Right ventricle myocardium inferior (tissue), 1 donor: Measurements from ENCODE around the gene NPLOC4. TPM values are rescaled to one million over a fixed set of nuclear protein-coding genes. Genes with fewer than 3 reads are reported as not detected.
"Not testable (repeated sequence)": the region's sequence is repeated elsewhere in the genome, so short reads cannot be mapped to it uniquely, and the experiment has no call there.

Experiments
- ATAC-seq: fragments of 200-7000 bp; cut with Tn5 transposase; one replicate; pipeline ENCODE4 v1.9.1; 2020; ENCODE audit warnings: mild to moderate bottlenecking, moderate library complexity
- DNase-seq: peaks from one replicate; pipeline ENCODE4 v3.0.0; 2021; ENCODE audit errors: missing footprints
- intact Hi-C: fragments of 100-400 bp; cut with DNase I; formaldehyde crosslinking; loops from one replicate; pipeline ENCODE4 v1.11.0; 2022
- total RNA-seq: library from RNA; stranded (reverse); fragmentation: NEBNext Ultra II Directional; extraction: Animal tissue kit (Norgen Biotek cat#: 25700); gene quantifications from one replicate; pipeline ENCODE4 v1.2.1, GENCODE V29; 2021
- donor health status: DM: no; HTN: yes; CAD: no; lungs with severe emphysema.

Gene NPLOC4
- total RNA-seq, 1 donor from 2014 or later: 82.0 TPM

DNA sequence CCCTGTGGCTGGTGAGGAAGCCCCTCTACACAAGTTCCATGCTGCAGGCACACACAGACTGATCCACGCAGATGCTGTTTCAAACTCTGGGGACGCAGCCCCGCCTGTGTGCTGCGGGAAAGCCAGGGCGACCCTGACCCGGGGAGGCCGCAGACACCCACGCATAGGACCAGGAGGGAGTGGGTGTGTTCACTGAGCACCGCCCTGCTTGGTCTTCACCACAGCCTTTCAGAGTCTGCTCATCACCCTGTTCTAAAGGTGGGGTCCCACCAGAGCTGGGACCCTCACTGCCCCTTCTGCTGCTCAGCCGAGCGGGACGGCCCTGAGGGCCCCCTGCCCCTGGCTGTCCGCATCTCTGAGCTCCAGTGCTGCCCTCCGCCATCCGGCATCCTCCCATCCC lies 7.6 kb upstream of the NPLOC4 start:
- ATAC-seq (no peak), DNase-seq (no peak)
- intact Hi-C loops: no loop called here

DNA sequence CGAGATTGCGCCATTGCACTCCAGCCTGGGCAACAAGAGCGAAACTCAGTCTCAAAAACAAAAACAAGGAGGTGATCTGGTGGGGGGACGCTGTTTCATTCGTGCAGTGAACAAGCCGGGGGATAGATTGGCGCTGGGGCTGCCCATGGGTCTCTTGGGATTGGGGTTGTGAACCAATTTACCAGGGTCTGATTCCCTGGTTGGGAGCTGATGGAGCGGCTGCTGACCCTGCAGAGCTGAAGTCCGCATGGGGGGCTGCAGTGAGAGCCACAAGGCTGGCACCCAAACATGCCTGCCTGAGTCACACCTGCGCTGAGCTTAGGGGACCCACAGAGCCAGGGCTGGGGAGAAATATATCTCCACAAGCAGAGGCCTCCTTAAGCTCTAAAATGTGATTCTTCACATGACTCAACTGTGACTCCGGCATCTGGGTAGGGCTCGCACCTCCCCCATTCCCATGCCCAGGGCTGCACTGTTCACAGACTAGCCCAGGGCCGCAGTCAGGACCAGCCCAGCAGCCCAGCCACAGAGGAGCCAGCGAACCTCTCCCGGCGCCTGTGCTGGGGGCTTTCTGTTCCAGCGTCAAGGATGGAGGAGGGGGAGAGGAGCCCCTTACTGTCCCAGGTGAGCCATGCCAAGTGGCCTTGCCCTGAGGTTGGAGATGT lies 5.0 kb upstream of the NPLOC4 start:
- DNase-seq: no peak
- ATAC-seq: no peak
- intact Hi-C loops: no loop called here

DNA sequence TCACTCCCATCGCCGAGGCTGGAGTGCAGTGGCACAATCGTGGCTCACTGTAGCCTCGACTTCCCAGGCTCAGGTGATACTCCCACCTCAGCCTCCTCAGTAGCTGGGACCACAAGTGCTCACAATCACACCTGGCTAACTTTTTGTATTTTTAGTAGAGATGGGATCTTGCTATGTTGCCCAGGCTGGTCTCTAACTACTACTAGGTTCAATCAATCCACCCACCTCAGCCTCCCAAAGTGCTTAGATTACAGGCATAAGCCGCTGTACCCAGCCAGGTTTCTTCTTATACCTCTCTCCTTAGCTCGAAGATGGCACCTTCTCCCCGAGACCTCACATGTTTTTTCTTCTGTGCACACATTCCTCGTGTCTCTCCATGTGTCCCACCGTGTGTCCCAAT lies 3.1 kb upstream of the NPLOC4 start:
- DNase-seq: no peak
- ATAC-seq: no peak
- intact Hi-C loops: no loop called here

DNA sequence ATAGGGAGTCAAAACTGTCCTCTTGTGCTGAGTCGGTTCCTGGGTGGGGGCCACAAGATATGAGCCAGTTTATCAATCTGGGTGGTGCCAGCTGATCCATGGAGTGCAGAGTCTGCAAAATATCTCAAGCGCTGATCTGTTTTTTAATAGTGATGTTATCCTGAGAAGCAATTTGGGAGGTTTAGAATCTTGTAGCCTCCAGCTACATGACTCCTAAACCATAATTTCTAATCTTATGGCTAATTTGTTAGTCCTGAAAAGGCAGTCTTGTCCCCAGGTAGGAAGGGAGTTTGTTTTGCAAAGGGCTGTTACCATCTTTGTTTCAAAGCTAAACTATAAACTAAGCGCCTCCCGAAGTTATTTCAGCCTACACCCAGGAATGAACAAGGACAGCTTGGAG lies 1.8 kb upstream of the NPLOC4 start:
- DNase-seq (no peak), ATAC-seq (no peak)
- intact Hi-C loops: loop anchor here (5.0 kb wide), 1 partner anchor 44 kb away; the partner anchor contains the start of genes ARL16 and HGS

DNA sequence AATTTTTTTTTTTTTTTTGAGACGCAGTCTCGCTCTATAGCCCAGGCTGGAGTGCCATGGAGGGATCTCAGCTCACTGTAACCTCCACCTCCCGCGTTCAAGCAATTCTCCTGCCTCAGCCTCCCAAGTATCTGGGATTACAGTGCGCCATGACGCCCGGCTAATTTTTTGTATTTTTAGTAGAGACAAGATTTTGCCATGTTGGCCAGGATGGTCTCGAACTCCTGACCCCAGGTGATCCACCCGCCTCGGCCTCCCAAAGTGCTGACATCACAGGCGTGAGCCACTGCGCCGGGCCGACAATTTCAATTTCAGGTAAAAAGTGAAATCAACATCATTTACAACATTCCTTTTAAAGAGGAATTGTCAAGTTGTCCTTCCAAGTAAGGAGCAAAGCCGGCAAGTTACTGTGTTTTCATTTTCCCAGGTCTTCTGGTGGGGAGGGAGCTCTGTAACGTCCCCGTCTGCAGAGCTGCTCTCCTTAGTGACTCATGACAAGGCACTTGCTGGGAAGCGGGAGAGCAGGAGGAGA lies 873 bp downstream of the NPLOC4 start:
- DNase-seq (no peak), ATAC-seq (no peak)
- intact Hi-C loops: loop anchor here (5.0 kb wide), 1 partner anchor 46 kb away; the partner anchor contains the start of genes ARL16 and HGS

DNA sequence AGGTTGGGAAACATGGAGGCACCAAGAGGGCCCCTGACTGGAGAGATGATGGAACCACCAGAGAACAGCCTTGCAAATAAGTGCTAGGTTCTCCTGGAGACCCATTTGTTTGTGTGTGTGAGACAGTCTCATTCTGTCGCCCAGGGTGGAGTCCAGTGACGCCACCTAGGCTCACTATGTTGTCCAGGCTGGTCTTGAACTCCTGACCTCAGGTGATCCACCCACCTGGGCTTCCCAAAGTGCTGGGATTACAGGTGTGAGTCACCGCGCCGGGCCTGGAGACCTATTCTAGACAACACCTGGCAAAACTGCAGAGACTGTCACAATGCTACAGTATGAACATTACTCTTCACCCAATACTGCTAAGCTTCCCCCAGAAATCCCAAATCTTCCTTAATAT lies 1.5 kb downstream of the NPLOC4 start:
- no peak for ATAC-seq

DNA sequence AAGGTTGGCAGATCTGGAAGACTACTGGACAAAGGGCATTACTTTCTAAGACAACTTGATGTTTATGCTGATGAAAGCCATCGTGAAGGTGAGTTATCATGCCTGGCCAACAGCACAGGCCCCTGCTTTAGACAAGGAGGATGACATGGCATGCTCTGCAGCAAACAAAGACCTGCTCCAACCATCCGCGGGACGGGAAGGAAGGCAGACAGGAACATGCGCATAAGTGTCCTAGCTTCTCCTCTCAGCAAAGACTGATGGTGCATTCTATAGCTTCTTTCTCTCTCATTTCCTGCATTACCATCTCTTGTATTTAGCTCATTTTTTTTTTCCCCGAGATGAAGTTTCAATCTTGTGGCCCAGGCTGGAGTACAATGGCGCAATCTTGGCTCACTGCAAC lies 5.4 kb downstream of the NPLOC4 start:
- DNase-seq: no peak
- intact Hi-C loops: no loop called here
- no peak for ATAC-seq

More for the DNA sequence above, 1.5 kb downstream of the NPLOC4 start:
- DNase-seq: no peak
- intact Hi-C loops: loop anchor here (5.0 kb wide), 1 partner anchor 47 kb away; the partner anchor contains the start of genes ARL16 and HGS

DNA sequence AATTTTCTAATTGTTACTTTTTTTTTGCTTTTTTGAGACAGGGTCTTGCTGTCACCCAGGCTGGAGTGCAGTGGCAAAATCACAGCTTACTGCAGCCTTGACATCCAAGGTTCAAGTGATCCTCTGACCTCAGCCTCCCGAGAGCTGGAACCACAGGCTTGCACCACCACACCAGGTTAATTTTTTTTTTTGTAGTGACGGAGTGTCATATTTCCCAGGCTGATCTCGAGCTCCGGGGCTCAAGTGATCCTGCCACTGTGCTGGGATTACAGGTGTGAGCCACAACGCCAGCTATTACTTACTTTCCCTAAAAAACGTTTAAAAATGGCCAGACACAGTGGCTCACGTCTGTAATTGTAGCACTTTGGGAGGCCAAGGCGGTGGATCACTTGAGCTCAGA lies 6.6 kb downstream of the NPLOC4 start:
- intact Hi-C loops: no loop called here
- ATAC-seq (no peak), DNase-seq (no peak)

DNA sequence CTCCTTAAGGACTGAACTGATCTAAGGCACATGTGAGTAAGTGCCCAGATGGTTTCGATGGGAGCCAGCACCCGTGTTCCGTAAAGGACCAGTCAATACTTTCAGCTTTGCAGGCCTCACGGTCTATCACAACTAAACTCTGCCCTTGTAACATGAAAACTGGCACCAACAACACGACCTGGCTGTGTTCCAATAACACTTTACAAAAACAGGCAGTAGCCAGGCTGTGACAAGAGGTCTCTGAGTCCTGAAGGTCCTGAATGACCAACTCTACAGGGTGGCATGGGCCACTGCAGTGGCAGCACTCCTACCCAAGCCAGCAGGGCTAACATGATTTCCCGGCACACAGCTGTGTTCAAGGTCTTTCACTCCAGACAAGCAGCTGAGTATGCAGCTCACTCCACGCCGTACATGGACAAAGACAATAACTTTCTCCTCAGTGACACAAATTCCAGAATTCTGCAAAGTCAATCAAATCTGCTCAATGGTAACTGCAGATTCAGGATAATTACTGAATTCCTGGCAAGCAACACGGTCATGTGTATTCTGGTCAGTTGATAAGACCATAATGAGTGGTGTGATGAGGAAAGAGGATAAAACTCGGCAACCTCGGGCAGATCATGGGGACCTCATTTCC lies 15.3 kb downstream of the NPLOC4 start:
- DNase-seq: no peak
- intact Hi-C loops: no loop called here
- peak; percentile 65 for ATAC-seq

DNA sequence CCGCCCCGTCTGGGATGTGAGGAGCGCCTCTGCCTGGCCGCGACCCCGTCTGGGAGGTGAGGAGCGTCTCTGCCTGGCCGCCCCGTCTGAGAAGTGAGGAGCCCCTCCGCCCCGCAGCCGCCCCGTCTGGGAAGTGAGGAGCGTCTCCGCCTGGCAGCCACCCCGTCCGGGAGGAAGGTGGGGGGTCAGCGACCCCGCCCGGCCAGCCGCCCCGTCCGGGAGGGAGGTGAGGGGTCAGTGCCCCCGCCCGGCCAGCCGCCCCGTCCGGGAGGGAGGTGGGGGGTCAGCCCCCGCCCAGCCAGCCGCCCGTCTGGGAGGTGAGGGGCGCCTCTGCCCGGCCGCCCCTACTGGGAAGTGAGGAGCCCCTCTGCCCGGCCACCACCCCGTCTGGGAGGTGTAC lies 18.6 kb downstream of the NPLOC4 start:
- intact Hi-C loops, ATAC-seq, DNase-seq: not testable (repeated sequence)

DNA sequence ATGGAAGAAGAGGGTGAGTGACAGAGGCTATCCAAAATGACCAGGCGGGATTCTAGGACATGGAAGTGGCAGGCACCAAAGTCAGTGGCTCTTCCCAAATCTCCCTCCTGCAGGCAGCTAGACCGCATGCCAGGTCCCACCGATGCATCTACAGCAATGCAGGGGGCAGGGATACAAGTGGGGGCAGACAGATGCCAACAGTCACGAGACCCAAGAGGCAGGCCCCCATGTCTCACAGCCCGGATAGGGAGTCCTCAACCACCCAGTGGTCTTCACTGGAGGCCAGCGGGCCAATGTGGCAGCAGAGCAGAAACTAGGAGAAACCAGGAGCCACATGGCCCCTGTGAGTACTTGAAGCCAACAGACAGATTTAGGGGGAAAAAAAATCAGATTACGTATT lies 20.0 kb downstream of the NPLOC4 start:
- intact Hi-C loops: no loop called here
- ATAC-seq: no peak
- no peak for DNase-seq

DNA sequence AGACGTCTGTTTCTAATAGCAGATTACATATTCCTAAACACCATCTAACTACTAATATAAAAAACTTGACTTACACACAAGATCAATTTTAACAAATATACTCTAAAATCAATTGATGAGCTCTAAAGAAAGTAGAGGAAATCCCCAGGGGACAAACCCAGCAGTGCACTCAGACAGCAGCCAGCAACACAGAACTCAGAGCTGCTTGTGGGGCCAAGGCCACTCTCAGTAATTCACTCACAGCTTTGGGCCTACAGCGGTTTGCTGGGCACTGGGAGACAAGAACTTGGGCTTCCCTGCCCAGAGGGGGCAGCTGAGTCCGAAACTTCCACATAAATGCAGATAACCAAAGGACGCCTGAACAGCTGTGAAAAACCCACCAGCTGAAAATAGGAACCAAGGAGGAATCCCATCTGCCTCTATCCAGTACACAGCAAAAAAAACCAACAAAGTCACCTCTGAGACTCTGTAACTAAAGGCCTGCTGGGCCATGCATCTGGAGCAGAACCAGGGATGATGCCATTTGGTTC lies 21.4 kb downstream of the NPLOC4 start:
- intact Hi-C loops: no loop called here
- DNase-seq (no peak), ATAC-seq (no peak)

DNA sequence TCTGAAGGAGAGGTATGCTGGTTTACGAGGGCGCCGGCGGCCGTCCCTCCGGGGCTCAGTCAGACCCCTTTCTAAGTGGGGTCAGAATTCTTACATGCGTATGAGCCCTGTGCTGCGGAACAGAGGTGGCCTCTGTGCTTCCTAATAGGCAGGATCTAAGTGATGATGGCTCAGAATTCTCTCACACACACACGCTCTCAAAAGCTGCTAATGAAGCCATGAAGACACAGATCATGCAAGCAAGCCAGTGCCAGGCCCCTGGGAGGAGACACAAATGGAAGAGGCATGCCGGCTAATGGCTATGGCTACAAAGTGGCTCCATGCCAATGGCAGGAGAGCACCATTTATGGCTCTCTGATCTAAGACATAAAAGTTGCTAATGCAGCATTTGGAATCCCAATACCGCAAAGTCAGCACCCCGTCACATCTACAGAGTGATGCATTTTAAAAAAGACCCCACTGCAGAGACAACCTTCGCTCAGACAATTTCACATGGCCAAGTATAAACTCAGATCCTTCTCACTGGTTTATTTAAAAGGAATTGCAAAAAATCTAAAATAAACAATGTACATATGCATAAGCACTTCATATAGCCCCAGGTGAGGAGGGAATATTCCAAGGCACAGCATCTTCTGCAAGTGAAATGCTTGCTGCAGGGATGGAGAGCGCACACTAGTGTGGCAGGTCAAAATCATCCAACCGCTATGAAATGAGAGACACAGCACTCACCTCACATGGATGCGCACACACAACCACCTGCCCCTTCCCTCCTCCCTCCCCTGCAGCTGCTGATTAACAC lies 24.5 kb downstream of the NPLOC4 start:
- ATAC-seq: peak; percentile 27
- intact Hi-C loops: no loop called here

DNA sequence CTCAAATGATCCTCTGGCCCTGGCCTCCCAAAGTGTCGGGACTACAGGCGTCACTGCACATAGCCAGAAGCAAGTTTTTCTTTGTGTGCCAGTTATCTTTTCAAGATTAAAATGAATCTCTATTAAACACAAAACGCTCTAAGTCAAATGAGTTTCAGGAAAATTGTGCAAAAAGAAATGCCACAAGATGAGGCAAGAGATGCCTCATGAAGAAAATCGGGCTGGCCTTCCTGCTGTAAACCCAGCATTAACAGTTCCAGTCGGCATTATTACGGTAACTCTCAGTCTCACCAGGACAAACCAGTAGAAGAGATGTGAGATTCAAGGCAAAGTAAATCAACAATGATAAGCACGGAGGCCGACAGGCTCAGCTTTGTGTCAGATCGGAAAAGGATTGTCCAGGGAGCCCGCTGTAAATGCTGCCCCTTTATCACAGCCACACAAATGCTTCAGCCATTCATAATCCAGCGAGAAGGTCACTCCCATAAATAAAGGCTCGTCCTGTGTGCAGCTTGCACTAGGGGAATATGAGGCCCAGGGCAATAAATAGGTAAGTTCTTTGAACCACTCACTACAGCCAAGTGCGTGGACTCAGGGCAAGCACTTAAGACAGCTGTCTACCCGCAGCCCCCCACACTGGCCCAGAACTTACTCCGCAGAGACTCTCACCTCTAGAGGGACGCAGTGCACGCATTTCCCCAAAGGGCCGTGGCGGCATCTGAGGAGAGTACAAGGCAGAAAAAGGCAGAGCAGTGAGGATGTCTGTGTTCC lies 27.2 kb downstream of the NPLOC4 start:
- intact Hi-C loops: no loop called here
- DNase-seq (no peak), ATAC-seq (no peak)

More for the DNA sequence above, 24.5 kb downstream of the NPLOC4 start:
- peak; percentile 63 for DNase-seq

DNA sequence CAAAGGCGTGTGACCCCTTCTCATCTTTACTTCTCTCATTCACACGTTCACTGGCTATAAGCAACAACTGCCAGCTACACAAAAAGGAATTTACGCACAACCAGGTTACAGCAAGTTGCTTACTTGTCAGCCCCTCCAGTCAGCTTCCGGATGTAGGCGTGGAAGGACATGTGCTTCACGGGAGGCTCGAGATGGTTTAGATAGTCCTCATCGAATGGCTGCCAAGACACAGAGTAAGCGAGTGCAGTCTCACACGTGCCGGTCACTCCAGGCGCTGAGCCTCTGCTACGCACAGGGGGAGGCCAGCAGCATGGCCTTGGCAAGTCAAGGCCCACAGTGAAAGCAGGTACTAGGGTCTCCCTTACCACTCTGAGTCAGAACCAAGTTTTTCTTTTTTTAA lies 28.3 kb downstream of the NPLOC4 start:
- ATAC-seq: no peak
- intact Hi-C loops: no loop called here

DNA sequence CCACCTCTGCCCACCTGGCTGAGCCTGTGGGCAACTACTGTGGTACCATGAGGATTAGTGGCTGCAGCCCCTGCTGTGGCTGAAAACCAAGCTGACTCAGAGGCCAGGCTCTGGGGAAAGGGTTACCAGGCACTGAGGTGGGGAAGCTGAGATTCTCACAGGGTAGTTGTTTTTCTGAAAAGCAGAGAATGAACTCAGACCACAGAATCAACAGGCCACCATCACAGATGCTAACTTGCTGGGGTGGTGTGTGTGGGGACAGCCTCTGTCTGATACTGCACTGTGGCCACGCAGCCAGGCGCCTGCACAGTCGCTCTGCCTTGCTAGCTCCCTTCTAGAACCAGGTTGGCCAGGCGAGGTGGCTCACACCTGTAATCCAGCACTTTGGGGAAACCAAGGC lies 28.8 kb downstream of the NPLOC4 start:
- ATAC-seq: no peak
- no peak for DNase-seq
- intact Hi-C loops: no loop called here

More for the DNA sequence above, 28.3 kb downstream of the NPLOC4 start:
- DNase-seq: no peak

DNA sequence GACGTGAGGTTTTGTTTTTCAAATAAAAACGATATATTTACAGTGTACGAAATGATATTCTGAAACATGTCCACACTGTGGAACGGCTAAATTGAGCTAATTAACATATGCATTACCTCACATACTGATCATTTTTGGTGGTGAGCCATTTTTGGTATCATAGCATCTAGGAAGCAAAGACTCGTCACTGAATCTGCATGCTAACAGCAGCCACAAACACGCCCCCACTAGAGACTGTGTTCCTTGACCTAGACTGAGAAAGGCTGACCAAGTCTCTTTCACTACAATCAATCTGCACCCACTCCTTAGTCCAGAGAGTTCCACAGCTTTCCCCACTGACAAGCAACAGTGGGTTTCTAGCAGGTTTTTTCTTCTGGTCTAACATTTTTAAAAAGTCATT lies 29.5 kb downstream of the NPLOC4 start:
- intact Hi-C loops: no loop called here
- DNase-seq: no peak

DNA sequence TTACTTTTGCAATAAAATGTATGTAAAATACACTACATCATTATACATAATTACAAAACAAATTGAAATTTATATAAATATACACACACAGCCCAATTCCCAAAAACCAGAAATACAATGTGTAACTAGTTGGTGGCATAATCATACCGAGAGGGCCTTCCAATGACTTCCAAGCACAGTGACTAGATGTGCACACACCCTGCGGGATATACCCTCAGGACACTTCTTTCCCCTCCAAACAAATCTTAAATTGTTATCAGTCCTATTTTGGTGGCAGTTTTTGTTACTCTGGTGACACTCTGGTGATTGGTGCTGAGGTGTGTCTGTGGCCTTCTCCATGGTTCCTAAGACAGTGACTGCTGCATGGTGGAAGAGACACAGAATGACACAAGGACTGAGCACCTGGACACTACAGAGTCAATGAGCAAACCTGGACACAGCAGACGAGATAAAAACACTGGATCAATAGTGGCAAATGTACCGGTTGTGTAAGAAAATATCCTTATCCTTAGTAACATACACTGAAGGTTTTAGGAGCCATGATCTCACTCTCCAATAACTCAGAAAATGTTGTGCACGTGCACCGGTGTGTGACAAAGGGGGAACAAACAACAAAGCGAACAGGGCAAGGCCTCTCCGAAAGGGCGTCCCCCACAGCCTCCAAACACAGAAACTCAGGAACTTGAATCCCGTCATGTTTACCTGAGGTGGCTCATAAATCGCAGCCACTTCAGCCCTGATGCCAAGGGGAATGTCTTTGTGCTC lies 32.9 kb downstream of the NPLOC4 start:
- DNase-seq (no peak), ATAC-seq (no peak)
- intact Hi-C loops: loop anchor here (5.0 kb wide), 2 partner anchors 37 to 92 kb away; partner anchors contain the start of gene ACTG1

More for the DNA sequence above, 29.5 kb downstream of the NPLOC4 start:
- no peak for ATAC-seq
